Choroid plexus epithelial cell (primary cell): ENCODE results near the gene RPF1.
"Not testable (repeated sequence)": the region's sequence is repeated elsewhere in the genome, so short reads cannot be mapped to it uniquely, and the experiment has no call there.

Experiments used
- DNase-seq: peaks from one replicate; pipeline ENCODE4 v3.0.0-alpha.2; 2010; ENCODE audit warnings: low read depth
- H3K4me3 ChIP-seq: 2 replicates; pipeline ENCODE4 v1.5.1; 2011; ENCODE audit warnings: low read depth, mild to moderate bottlenecking, control low read depth, low read length, moderate library complexity
- CTCF ChIP-seq: conservative IDR thresholded peaks from 2 replicates; pipeline ENCODE4 v1.5.1; 2011; ENCODE audit warnings: low read depth, mild to moderate bottlenecking, control low read depth, inconsistent platforms, low read length, moderate library complexity

RPF1 gene

GRCh38 chr1:84436876-84437655 is 42.0 kb upstream of the RPF1 start:
- no peak overlapping the region for H3K4me3 ChIP-seq
- no peak for TF ChIP-seq CTCF
- no peak for DNase-seq

DNA sequence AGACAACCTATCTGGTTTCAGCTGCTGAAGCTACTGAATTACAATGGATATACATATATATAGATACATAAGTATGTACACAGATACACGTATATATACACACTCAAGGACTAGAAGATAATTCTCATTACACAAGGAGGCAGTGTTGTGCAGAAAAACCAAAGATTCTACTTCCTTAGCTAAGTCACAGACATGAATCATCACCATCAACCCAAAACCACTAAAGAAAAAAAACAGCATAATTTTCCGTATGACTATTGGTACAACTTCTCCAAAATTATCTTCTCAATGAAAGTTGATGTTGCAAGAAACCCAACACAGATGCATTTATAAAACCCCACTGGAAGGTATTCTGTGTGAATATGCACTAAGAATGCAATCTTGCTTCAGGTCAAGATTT is 36.8 kb upstream of the RPF1 start:
- TF ChIP-seq CTCF: peak; percentile 59

GRCh38 chr1:84442747-84443646 is 36.1 kb upstream of the RPF1 start:
- DNase-seq, H3K4me3 ChIP-seq: not testable (repeated sequence)

More for the DNA sequence above, 36.8 kb upstream of the RPF1 start:
- peak; percentile 94 for DNase-seq
- H3K4me3 ChIP-seq: no peak overlapping the region

DNA sequence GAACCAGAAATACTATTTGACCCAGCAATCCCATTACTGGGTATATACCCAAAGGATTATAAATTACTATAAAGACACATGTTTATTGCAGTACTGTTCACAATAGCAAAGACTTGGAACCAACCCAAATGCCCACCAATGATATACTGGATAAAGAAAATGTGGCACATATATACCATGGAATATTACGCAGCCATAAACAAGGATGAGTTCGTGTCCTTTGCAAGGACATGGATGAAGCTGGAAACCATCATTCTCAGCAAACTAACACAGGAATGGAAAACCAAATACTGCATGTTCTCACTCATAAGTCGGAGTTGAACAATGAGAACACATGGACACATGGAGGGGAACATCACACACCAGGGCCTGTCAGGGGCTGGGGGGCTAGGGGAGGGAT is 30.4 kb upstream of the RPF1 start:
- DNase-seq, H3K4me3 ChIP-seq: not testable (repeated sequence)

GRCh38 chr1:84450910-84451309 is 28.2 kb upstream of the RPF1 start:
- no peak overlapping the region for H3K4me3 ChIP-seq
- TF ChIP-seq CTCF: no peak
- no peak for DNase-seq

GRCh38 chr1:84452436-84452835 is 26.6 kb upstream of the RPF1 start:
- DNase-seq: no peak
- no peak for TF ChIP-seq CTCF
- no peak overlapping the region for H3K4me3 ChIP-seq

DNA sequence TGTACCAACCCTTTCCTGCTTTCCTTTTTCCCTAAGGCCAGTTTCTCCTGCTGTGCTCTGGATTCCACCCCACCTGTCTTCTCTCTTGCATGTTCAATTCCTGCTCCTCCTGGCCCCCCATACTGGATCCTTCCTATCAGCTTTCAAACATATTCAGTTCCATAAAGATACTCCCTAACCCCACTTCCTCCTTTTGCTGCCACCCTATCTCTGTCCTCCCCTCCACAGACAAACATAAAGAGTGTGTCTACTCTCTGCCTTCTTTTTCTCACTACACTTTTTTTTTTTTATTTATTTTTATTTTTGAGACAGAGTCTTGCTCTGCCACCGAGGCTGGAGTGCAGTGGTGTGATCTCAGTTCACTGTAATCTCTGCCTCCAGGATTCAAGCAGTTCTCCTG is 16.9 kb upstream of the RPF1 start:
- no peak for DNase-seq
- no peak overlapping the region for H3K4me3 ChIP-seq
- no peak for TF ChIP-seq CTCF

DNA sequence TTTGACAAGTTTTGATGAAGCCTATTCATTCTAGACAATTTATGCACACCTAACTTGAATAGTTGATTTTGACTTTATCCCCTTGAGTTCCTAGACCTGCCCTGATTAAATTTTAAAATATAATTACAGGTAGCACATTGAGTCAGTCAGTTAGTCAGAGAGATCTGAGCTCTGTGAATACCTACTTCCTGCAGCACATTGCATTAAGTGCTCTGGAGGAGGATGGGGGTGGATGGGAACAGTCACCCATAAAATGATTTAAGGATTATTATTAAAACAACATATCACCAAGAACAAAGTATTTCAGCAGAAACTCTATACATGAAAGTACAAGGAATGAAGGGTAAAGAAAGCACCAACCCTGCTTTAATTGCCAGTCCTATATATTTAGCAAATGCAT is 11.8 kb upstream of the RPF1 start:
- no peak for DNase-seq
- no peak overlapping the region for H3K4me3 ChIP-seq
- no peak for TF ChIP-seq CTCF
